B cell (primary cell): Measurements from ENCODE around the gene DCAF4. TPM values are rescaled to one million over a fixed set of nuclear protein-coding genes. Genes with fewer than 3 reads are reported as not detected.

Experiments used
- ATAC-seq: fragments of 200-7000 bp; cut with Tn5 transposase; one replicate; pipeline ENCODE4 v1.10.0; 2021; ENCODE audit warnings: low read depth, mild to moderate bottlenecking, moderate number of reproducible peaks, moderate library complexity
- CTCF ChIA-PET: fragments of 350-600 bp; sonication (Branson Sonifier 250); formaldehyde crosslinking; loops from one replicate; lab custom pipeline; 2021; ENCODE audit warnings: antibody characterized with exemption, inconsistent platforms; lab: Charles Lee
- POLR2A ChIA-PET: fragments of 350-600 bp; sonication (Branson Sonifier 250); formaldehyde crosslinking; loops from one replicate; lab custom pipeline; 2021; ENCODE audit warnings: antibody characterized with exemption; lab: Charles Lee
- DNase-seq: peaks from one replicate; pipeline ENCODE4 v3.0.0; 2013
- H2AFZ ChIP-seq: 2 replicates; pipeline ENCODE4 v1.6.1; 2012; ENCODE audit warnings: mild to moderate bottlenecking, low read depth, low read length; ENCODE audit not compliant: insufficient read depth, poor library complexity, severe bottlenecking
- H3K27ac ChIP-seq, 2 donors: 1 replicate in 1 of 2; 2 replicates in 1 of 2; pipeline ENCODE4 v1.5.1; 2012 to 2013; ENCODE audit warnings: low read length in 2 of 2, mild to moderate bottlenecking in 2 of 2, moderate library complexity in 1 of 2
- H3K27me3 ChIP-seq, 4 experiments: fragments of 200-600 bp in 1 of 4; sonication (generic) in 1 of 4; replicated peaks in 1 of 4; 1 replicate in 2 of 4; 2 replicates in 2 of 4; pipeline versions ENCODE4 v1.6.1 to v1.7.0; 2013 to 2016; ENCODE audit warnings: low read length in 3 of 4, mild to moderate bottlenecking in 2 of 4, mixed read lengths in 1 of 4, moderate library complexity in 1 of 4; ENCODE audit not compliant: insufficient read depth in 4 of 4, control insufficient read depth in 3 of 4; ENCODE audit errors: control extremely low read depth in 1 of 4
- H3K36me3 ChIP-seq, 2 experiments: replicated peaks in 1 of 2; 1 replicate in 1 of 2; 2 replicates in 1 of 2; pipeline versions ENCODE4 v1.6.1 to v1.7.1; 2013; ENCODE audit warnings: low read length in 1 of 2; ENCODE audit not compliant: insufficient read depth in 2 of 2, control insufficient read depth in 1 of 2; ENCODE audit errors: control extremely low read depth in 1 of 2, extremely low read depth in 1 of 2
- H3K4me1 ChIP-seq, 2 donors: fragments of 200-600 bp in 1 of 2; sonication (generic) in 1 of 2; 1 replicate in 1 of 2; 2 replicates in 1 of 2; pipeline versions ENCODE4 v1.5.1 to v1.6.1; 2013 to 2017; ENCODE audit warnings: low read length in 2 of 2; ENCODE audit not compliant: control insufficient read depth in 2 of 2, insufficient read depth in 2 of 2
- H3K4me2 ChIP-seq: replicated peaks from 2 replicates; pipeline ENCODE3; 2012; ENCODE audit warnings: mild to moderate bottlenecking, low read depth, low read length; ENCODE audit not compliant: poor library complexity, severe bottlenecking
- H3K4me3 ChIP-seq, 5 experiments: fragments of 200-600 bp in 1 of 5; sonication (generic) in 1 of 5; 1 replicate in 3 of 5; 2 replicates in 2 of 5; pipeline versions ENCODE4 v1.5.1 to v1.7.0; 2011 to 2016; ENCODE audit warnings: low read length in 4 of 5, mild to moderate bottlenecking in 4 of 5, low read depth in 2 of 5, control low read depth in 1 of 5, moderate library complexity in 1 of 5; ENCODE audit not compliant: insufficient read depth in 1 of 5; ENCODE audit errors: control extremely low read depth in 1 of 5, extremely low read depth in 1 of 5
- H3K79me2 ChIP-seq: fragments of 200-600 bp; sonication (generic); one replicate; pipeline ENCODE4 v1.6.0; 2016; ENCODE audit warnings: low read length; ENCODE audit not compliant: control insufficient read depth, insufficient read depth
- H3K9ac ChIP-seq: fragments of 200-600 bp; sonication (generic); 2 replicates; pipeline ENCODE4 v1.6.1; 2017; ENCODE audit warnings: mild to moderate bottlenecking, low read length, moderate library complexity
- H3K9me3 ChIP-seq, 3 donors: one replicate each; pipeline versions ENCODE4 v1.6.1 to v1.7.1; 2013; ENCODE audit warnings: low read length in 2 of 3; ENCODE audit not compliant: control insufficient read depth in 2 of 3, insufficient read depth in 1 of 3; ENCODE audit errors: control extremely low read depth in 1 of 3
- H4K20me1 ChIP-seq: 2 replicates; pipeline ENCODE4 v1.6.0; 2012; ENCODE audit warnings: mild to moderate bottlenecking, low read length; ENCODE audit not compliant: insufficient read depth, control insufficient read depth, poor library complexity, severe bottlenecking
- H3K27ac Mint-ChIP-seq: one replicate; pipeline ENCODE4 v1.8.0; 2021; ENCODE audit warnings: mixed read lengths
- H3K27me3 Mint-ChIP-seq: one replicate; pipeline ENCODE4 v1.8.0; 2021; ENCODE audit warnings: mixed read lengths
- H3K4me1 Mint-ChIP-seq: one replicate; pipeline ENCODE4 v1.8.0; 2021; ENCODE audit warnings: mixed read lengths
- H3K4me3 Mint-ChIP-seq: one replicate; pipeline ENCODE4 v1.8.0; 2021; ENCODE audit warnings: mixed read lengths
- H3K9me3 Mint-ChIP-seq: one replicate; pipeline ENCODE4 v1.8.0; 2022; ENCODE audit warnings: mixed read lengths; ENCODE audit not compliant: insufficient read depth
- EZH2 ChIP-seq: IDR thresholded peaks from 2 replicates; pipeline ENCODE4 v1.6.1; 2012; ENCODE audit warnings: borderline replicate concordance, low read depth, mild to moderate bottlenecking, moderate library complexity, low read length; ENCODE audit not compliant: insufficient read depth, poor library complexity, severe bottlenecking
- WGBS: methylation state at CpG from one replicate; pipeline ENCODE4 v1.1.5; 2013; ENCODE audit warnings: missing lambda C conversion rate; ENCODE audit not compliant: insufficient coverage; 5-methylcytosine and 5-hydroxymethylcytosine counted together
- intact Hi-C: fragments of 100-400 bp; cut with micrococcal nuclease; formaldehyde crosslinking; loops from one replicate; pipeline ENCODE4 v1.10.0; 2022
- polyA plus RNA-seq: library from polyadenylated mRNA; depleted of rRNA; stranded (reverse); fragments of >200 nt; gene quantifications from 2 replicates; pipeline ENCODE4 v1.2.3, GENCODE V29; 2012
- total RNA-seq, 2 donors: library from RNA; stranded (reverse); fragments of 120-200 nt in 1 of 2; gene quantifications; 1 replicate in 1 of 2; 2 replicates in 1 of 2; pipeline versions ENCODE4 v1.2.3 to v1.2.4, GENCODE V29; 2013 to 2022
- TF ChIP-seq, protein P1 (sequence below): fragments of 200-600 bp; IDR thresholded peaks from one replicate; pipeline ENCODE4 v1.8.0; 2022; ENCODE audit warnings: antibody characterized with exemption, mild to moderate bottlenecking

The DCAF4 gene
- total and polyA plus RNA-seq, 2 donors (not counting 1 experiment from before 2014, with no cell fraction given), result 35.3 to 54.6 TPM

GRCh38 chr14:72883961-72884360 lies 42.3 kb upstream of the DCAF4 start:
- H3K4me2 ChIP-seq, result no peak overlapping the region

DNA sequence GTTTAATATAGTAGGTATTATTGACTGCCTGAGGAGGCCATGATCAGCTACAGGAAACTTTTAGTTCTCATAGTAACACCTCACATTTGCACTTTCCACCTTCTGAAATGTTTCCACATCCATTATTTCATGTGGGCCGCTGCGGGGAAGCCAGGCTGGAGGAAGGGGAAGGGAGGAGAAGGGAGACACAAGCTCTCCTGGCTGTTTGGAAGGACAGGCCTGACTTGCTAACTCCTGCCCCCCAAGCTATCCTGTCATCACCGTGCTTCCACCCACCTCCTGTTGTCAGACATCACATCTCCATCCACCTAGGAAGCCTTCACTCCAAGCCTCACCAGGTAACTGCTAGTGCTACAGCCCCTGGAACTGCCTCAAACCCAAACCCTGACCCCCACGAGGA lies 41.9 kb upstream of the DCAF4 start:
- 80% methylated on average over 1 of the region's 4 CpGs for WGBS
- POLR2A ChIA-PET, result interaction anchor here (0.7 kb wide), 1 partner anchor 9 kb away, joined by 6 read pairs; no protein-coding TSS in a partner anchor

More at GRCh38 chr14:72883961-72884360, 42.3 kb upstream of the DCAF4 start:
- Mint-ChIP-seq H3K9me3 (no peaks in the 10 kb centered on the region), H3K4me1 (peaks cover 30% of the 10 kb centered on the region), H3K4me3 (no peak overlapping the region), H3K27me3 (no peaks in the 10 kb centered on the region), H3K27ac (no peak overlapping the region)
- 30% methylated on average over 2 of the region's 4 CpGs for WGBS
- Histone ChIP-seq H3K9ac (no peak overlapping the region), H3K27me3 (no peaks in the 10 kb centered on the region), H4K20me1 (peaks cover 14% of the 10 kb centered on the region), H3K36me3 (peaks cover 0 to 5% of the 10 kb centered on the region in 2 experiments), H3K27ac (no peak overlapping the region), H3K79me2 (peaks cover 77% of the 10 kb centered on the region), H3K4me3 (no peak overlapping the region), H3K4me1 (peaks cover 13 to 24% of the 10 kb centered on the region in 2 donors), H2AFZ (no peak overlapping the region), H3K9me3 (peaks cover 0 to 7% (median 0%) of the 10 kb centered on the region in 3 donors)
- POLR2A ChIA-PET, result interaction anchor here (0.7 kb wide), 1 partner anchor 9 kb away, joined by 6 read pairs; no protein-coding TSS in a partner anchor
- DNase-seq, result no peak
- CTCF ChIA-PET, result interaction anchor here (0.8 to 1.3 kb wide), 2 partner anchors 20 to 366 kb away, joined by 3 to 5 read pairs; no protein-coding TSS in a partner anchor
- TF ChIP-seq, protein P1, sequence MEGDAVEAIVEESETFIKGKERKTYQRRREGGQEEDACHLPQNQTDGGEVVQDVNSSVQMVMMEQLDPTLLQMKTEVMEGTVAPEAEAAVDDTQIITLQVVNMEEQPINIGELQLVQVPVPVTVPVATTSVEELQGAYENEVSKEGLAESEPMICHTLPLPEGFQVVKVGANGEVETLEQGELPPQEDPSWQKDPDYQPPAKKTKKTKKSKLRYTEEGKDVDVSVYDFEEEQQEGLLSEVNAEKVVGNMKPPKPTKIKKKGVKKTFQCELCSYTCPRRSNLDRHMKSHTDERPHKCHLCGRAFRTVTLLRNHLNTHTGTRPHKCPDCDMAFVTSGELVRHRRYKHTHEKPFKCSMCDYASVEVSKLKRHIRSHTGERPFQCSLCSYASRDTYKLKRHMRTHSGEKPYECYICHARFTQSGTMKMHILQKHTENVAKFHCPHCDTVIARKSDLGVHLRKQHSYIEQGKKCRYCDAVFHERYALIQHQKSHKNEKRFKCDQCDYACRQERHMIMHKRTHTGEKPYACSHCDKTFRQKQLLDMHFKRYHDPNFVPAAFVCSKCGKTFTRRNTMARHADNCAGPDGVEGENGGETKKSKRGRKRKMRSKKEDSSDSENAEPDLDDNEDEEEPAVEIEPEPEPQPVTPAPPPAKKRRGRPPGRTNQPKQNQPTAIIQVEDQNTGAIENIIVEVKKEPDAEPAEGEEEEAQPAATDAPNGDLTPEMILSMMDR, result no peak
- no peak for TF ChIP-seq EZH2
- ATAC-seq, result no peak
- intact Hi-C loops, result no loop called here

More for the DNA sequence above, 41.9 kb upstream of the DCAF4 start:
- H2AFZ ChIP-seq, result no peak overlapping the region
- CTCF ChIA-PET, result interaction anchor here (0.7 to 1.3 kb wide), 3 partner anchors 20 to 367 kb away, joined by 3 to 5 read pairs (median 3); partner anchors contain the start of gene ZFYVE1
- H3K4me1 Mint-ChIP-seq, result peaks cover 34% of the 10 kb centered on the region
- H3K9ac ChIP-seq, result no peak overlapping the region
- H3K27ac ChIP-seq, result no peak overlapping the region
- H3K36me3 ChIP-seq, result peaks cover 0 to 5% of the 10 kb centered on the region in 2 experiments
- H3K4me3 ChIP-seq, result no peak overlapping the region
- H3K4me3 Mint-ChIP-seq, result no peak overlapping the region
- TF ChIP-seq, protein P1, result no peak
- TF ChIP-seq EZH2, result no peak
- H3K79me2 ChIP-seq, result peaks cover 77% of the 10 kb centered on the region
- H3K9me3 Mint-ChIP-seq, result no peaks in the 10 kb centered on the region
- intact Hi-C loops, result no loop called here
- DNase-seq (no peak), ATAC-seq (no peak)
- peaks cover 0 to 7% (median 0%) of the 10 kb centered on the region in 3 donors for H3K9me3 ChIP-seq
- peaks cover 16% of the 10 kb centered on the region for H4K20me1 ChIP-seq
- H3K4me2 ChIP-seq, result no peak overlapping the region
- H3K27ac Mint-ChIP-seq, result no peak overlapping the region
- H3K27me3 Mint-ChIP-seq, result no peaks in the 10 kb centered on the region
- no peaks in the 10 kb centered on the region for H3K27me3 ChIP-seq
- peaks cover 13 to 24% of the 10 kb centered on the region in 2 donors for H3K4me1 ChIP-seq
